GM12878 (cell line): Measurements from ENCODE around the gene CRB1.

Source experiments
- CHD4 ChIP-seq: fragments of 200-600 bp; sonication (generic); IDR thresholded peaks from 2 replicates; pipeline ENCODE4 v1.6.1; 2016; ENCODE audit warnings: mild to moderate bottlenecking
- KDM1A ChIP-seq: fragments of 200-600 bp; sonication (generic); IDR thresholded peaks from 2 replicates; pipeline ENCODE4 v1.6.1; 2016; ENCODE audit warnings: borderline replicate concordance
- POLR2A ChIP-seq: IDR thresholded peaks from 2 replicates; pipeline ENCODE4 v1.6.1; 2011; ENCODE audit warnings: low read depth, mild to moderate bottlenecking, low read length
- TF ChIP-seq, protein P1 (sequence below): fragments of 450-650 bp; IDR thresholded peaks from 2 replicates; pipeline ENCODE4 v1.6.1; 2017; ENCODE audit warnings: mild to moderate bottlenecking, moderate library complexity
- TF ChIP-seq, protein P2 (sequence below), 3 experiments: IDR thresholded peaks in 2 of 3; conservative IDR thresholded peaks in 1 of 3; 2 replicates each; pipeline ENCODE4 v1.5.1; 2011; ENCODE audit warnings: low read depth in 3 of 3, low read length in 3 of 3, mild to moderate bottlenecking in 3 of 3, control low read depth in 2 of 3, moderate library complexity in 2 of 3, inconsistent platforms in 1 of 3, mixed read lengths in 1 of 3; ENCODE audit not compliant: control insufficient read depth in 2 of 3, insufficient read depth in 1 of 3; ENCODE audit errors: extremely low read depth in 1 of 3
- TF ChIP-seq, protein P3 (sequence below): IDR thresholded peaks from 2 replicates; pipeline ENCODE4 v1.6.1; 2011; ENCODE audit warnings: mild to moderate bottlenecking, low read depth, low read length, moderate library complexity; ENCODE audit not compliant: insufficient replicate concordance

DNA sequence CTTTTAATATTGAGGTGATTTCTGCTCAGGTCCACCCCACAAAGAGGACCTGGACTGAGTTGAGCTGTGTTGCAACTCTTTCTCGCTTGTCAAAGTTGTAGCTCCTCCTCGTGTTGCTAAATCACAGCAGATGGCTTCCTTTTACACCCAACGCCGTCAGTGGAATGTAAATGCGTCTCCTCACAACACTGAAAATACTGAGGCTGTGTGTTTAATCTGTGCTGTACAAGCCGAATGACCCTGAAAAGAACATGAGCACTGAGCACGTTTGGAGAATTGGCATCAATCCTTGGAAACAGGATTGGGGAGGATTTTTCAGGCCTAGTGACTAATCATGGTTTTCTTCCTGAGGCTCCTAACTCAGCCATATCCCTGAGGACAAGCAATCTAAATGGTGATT lies 196.0 kb downstream of the CRB1 start:
- TF ChIP-seq, protein P1, sequence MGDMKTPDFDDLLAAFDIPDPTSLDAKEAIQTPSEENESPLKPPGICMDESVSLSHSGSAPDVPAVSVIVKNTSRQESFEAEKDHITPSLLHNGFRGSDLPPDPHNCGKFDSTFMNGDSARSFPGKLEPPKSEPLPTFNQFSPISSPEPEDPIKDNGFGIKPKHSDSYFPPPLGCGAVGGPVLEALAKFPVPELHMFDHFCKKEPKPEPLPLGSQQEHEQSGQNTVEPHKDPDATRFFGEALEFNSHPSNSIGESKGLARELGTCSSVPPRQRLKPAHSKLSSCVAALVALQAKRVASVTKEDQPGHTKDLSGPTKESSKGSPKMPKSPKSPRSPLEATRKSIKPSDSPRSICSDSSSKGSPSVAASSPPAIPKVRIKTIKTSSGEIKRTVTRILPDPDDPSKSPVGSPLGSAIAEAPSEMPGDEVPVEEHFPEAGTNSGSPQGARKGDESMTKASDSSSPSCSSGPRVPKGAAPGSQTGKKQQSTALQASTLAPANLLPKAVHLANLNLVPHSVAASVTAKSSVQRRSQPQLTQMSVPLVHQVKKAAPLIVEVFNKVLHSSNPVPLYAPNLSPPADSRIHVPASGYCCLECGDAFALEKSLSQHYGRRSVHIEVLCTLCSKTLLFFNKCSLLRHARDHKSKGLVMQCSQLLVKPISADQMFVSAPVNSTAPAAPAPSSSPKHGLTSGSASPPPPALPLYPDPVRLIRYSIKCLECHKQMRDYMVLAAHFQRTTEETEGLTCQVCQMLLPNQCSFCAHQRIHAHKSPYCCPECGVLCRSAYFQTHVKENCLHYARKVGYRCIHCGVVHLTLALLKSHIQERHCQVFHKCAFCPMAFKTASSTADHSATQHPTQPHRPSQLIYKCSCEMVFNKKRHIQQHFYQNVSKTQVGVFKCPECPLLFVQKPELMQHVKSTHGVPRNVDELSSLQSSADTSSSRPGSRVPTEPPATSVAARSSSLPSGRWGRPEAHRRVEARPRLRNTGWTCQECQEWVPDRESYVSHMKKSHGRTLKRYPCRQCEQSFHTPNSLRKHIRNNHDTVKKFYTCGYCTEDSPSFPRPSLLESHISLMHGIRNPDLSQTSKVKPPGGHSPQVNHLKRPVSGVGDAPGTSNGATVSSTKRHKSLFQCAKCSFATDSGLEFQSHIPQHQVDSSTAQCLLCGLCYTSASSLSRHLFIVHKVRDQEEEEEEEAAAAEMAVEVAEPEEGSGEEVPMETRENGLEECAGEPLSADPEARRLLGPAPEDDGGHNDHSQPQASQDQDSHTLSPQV = no peak
- TF ChIP-seq KDM1A (no peak), POLR2A (no peak), CHD4 (no peak)
- TF ChIP-seq, protein P2, sequence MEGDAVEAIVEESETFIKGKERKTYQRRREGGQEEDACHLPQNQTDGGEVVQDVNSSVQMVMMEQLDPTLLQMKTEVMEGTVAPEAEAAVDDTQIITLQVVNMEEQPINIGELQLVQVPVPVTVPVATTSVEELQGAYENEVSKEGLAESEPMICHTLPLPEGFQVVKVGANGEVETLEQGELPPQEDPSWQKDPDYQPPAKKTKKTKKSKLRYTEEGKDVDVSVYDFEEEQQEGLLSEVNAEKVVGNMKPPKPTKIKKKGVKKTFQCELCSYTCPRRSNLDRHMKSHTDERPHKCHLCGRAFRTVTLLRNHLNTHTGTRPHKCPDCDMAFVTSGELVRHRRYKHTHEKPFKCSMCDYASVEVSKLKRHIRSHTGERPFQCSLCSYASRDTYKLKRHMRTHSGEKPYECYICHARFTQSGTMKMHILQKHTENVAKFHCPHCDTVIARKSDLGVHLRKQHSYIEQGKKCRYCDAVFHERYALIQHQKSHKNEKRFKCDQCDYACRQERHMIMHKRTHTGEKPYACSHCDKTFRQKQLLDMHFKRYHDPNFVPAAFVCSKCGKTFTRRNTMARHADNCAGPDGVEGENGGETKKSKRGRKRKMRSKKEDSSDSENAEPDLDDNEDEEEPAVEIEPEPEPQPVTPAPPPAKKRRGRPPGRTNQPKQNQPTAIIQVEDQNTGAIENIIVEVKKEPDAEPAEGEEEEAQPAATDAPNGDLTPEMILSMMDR (IDR thresholded peaks at IDR 0.05 in 2 of 3, conservative IDR thresholded peaks at IDR 0.05 in 1 of 3; ENCODE audit: control insufficient read depth in 2 of 3, extremely low read depth in 1 of 3, insufficient read depth in 1 of 3, low read depth in 3 of 3, low read length in 3 of 3) = no peak
- TF ChIP-seq, protein P3, sequence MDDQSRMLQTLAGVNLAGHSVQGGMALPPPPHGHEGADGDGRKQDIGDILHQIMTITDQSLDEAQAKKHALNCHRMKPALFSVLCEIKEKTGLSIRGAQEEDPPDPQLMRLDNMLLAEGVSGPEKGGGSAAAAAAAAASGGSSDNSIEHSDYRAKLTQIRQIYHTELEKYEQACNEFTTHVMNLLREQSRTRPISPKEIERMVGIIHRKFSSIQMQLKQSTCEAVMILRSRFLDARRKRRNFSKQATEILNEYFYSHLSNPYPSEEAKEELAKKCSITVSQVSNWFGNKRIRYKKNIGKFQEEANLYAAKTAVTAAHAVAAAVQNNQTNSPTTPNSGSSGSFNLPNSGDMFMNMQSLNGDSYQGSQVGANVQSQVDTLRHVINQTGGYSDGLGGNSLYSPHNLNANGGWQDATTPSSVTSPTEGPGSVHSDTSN = no peak
